ENCODE data around the gene ITCH.

GRCh38 chr20:34511891-34512265 is 148.8 kb downstream of the ITCH start:
- TF ChIP-seq CTCF (conservative IDR thresholded peaks at IDR 0.05) (no peak), ZFX (IDR thresholded peaks at IDR 0.05) (no peak)
